ENCODE results near the gene SRCIN1.

The SRCIN1 gene

GRCh38 chr17:38585056-38585917, 20.5 kb downstream of the SRCIN1 start:
- in situ Hi-C loops (cut with HindIII; ENCODE audit: low sequenced_read_pairs), result no loop called here

DNA sequence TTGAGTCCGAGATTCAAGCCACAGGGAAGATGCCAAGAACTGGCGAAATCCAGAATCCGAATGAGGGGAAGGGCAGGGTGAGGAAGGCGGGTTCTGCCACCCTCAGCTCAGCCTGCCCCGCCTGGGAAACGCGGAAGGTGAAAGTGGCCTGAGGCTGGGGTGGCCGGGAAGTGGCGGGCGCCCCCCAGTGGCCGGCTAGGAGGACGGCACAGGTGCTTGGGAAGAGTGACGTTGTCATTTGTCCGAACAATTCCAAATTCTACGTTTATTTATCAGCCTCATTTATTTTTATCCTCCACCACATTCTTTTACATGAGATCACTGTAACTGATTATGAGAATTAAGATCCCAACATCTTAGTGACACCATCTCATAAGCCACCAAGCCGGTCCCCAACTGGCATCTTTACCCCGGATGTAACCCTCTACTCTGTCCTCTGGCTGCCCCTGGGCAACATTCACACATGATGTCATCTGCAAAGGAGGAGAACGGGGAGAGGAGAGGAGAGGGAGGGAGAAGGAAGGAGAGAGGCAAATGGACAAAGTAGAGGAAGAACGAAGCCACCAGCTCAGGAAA, 21.3 kb downstream of the SRCIN1 start:
- in situ Hi-C loops (cut with HindIII; ENCODE audit: low sequenced_read_pairs), result no loop called here

- in situ Hi-C loops (cut with HindIII; ENCODE audit: low sequenced_read_pairs), result no loop called here
Observed at GRCh38 chr17:38583828-38584349, 21.9 kb downstream of the SRCIN1 start.

GRCh38 chr17:38583176-38583575, 22.6 kb downstream of the SRCIN1 start:
- in situ Hi-C loops (cut with HindIII; ENCODE audit: low sequenced_read_pairs), result no loop called here

GRCh38 chr17:38582069-38582468, 23.7 kb downstream of the SRCIN1 start:
- in situ Hi-C loops (cut with HindIII; ENCODE audit: low sequenced_read_pairs), result no loop called here

DNA sequence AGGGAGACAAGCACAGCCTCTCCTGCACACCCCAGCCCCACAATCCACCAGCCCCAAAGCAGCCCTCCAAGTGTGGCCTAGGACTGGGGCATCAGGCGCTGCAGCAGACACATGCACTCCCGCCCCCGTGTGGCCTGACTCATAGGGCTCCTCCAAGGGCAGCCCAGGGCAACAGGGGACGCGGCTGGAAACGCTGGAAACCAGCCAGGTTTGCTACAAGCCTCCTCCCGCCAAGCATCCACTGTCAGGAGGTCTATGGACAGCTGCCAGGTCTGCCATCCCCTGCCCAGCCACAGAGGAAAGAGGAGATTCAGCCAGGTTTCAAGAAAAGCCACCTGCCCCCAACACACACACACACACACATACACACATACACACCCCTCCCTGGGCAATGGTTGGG, 25.8 kb downstream of the SRCIN1 start:
- in situ Hi-C loops (cut with HindIII; ENCODE audit: low sequenced_read_pairs), result no loop called here

DNA sequence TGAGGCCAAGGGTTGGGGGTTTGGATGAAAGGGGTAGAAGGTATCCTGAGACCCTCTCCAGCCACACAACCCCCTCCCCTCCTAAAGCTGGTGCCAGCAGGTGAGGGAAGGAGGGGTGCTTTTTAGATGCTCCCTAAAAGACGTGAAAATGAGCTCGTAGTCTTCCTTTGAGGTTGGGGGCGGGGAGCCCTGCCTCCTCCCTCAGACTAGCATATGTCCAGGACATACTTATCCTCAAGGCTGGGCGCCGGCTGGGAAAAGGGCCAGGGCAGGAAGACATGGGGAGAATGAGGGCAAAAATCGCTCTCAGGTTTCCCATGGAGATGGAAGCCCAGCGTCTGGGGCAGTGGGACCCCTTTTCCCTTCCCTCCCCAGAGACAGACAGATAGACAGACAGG, 26.7 kb downstream of the SRCIN1 start:
- in situ Hi-C loops (cut with HindIII; ENCODE audit: low sequenced_read_pairs), result no loop called here

DNA sequence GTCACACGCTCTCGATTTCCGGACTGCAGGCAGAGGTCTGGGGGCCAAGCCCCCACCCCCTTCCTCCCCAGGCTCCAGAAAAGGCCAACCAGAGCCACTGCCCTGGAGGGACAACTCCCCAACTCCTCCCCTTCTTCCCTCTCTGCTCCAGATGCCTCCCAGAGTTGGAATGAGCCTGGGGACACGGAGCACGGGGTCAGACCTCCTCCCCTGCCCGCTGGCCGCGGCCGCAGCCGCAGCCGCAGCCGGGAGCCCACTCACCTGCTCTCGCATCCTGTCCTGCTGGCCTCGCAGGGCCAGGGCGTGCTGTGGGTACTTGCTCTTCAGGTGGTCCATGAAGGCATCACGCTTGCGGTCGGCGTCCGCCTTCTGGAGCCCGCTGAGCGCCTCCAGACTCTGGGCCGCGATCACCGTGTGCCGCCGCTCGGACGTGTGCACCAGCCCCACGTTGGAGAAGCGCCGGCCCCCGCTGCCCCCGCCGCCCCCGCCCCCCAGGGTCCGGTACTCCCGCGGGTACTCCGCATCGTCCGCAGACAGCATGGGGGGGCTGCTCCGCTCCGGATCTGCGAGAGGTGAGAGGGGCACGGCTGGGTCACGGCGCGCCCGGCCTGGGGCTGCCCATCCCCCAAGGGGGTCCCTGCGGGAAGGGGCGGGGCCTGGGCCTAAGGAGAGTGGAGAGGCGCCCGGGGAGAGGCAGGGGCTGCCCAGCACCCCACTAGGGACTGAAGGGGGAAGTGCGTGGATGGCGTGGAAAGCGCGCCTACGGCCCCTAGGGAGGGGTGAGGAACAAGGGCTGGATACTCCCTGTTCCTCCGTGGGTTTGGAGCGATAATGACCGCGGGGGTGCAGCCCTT, 27.3 kb downstream of the SRCIN1 start:
- in situ Hi-C loops (cut with HindIII; ENCODE audit: low sequenced_read_pairs), result no loop called here

- in situ Hi-C loops (cut with HindIII; ENCODE audit: low sequenced_read_pairs), result no loop called here
Observed at GRCh38 chr17:38577645-38578173, 28.0 kb downstream of the SRCIN1 start.

DNA sequence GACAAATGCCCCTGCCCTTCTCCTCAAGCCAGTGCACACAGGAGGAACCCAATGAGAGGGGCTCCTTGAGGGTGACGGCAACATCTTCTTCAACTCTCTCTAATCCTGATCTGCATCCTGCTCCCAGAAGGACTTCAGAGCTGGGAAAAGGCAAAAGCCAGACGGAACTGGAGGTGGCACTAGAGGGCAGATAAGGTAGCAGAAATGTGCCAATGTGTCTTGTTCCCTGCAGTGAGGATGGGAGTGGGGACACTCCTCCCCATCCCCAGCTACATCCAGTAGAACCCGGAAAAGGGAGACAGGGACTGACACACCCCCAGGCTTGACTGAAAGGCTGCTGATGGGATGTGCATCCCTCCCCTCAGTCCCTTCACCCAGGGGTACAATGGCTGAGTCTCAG, 28.5 kb downstream of the SRCIN1 start:
- in situ Hi-C loops (cut with HindIII; ENCODE audit: low sequenced_read_pairs), result no loop called here

DNA sequence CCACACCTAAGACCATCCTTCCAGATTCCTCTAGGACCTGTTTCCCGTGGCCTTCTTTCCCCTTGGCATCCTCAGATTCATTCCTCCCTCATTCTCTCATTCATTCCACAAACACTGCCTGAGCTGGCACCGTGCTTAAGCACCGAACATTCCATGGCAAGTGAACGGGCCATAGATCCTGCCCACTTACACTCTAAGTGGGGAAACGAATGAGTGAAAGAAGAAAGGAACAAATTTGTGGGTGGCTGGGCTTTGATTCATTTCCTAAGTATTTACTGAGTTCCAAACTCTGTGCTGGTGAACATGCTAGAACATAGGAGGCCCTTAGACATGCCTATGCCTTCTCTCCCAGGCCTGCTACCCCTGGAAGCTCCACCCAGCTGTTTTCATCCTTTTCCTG, 30.0 kb downstream of the SRCIN1 start:
- in situ Hi-C loops (cut with HindIII; ENCODE audit: low sequenced_read_pairs), result no loop called here

DNA sequence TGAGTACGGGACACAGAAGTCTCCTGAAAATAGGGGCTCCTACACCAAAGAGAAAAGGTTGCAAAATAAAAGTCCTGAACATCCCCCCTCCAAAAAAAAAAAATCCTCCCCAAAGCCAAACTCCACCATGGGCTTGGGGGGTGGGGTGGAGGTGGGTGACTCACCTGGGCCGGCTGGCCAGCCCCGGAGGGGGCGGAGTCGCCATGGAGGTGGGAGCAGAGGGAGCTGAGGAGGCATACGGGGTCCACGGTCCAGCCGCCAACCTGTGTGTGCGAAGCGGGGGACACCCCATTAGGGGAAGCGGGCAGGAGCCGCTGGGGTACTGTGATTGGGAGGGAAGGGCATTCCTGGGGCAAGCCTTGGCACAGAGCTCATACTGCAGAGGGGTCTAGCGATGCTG, 31.0 kb downstream of the SRCIN1 start:
- in situ Hi-C loops (cut with HindIII; ENCODE audit: low sequenced_read_pairs), result no loop called here

GRCh38 chr17:38572669-38573365, 32.9 kb downstream of the SRCIN1 start:
- in situ Hi-C loops (cut with HindIII; ENCODE audit: low sequenced_read_pairs), result no loop called here

DNA sequence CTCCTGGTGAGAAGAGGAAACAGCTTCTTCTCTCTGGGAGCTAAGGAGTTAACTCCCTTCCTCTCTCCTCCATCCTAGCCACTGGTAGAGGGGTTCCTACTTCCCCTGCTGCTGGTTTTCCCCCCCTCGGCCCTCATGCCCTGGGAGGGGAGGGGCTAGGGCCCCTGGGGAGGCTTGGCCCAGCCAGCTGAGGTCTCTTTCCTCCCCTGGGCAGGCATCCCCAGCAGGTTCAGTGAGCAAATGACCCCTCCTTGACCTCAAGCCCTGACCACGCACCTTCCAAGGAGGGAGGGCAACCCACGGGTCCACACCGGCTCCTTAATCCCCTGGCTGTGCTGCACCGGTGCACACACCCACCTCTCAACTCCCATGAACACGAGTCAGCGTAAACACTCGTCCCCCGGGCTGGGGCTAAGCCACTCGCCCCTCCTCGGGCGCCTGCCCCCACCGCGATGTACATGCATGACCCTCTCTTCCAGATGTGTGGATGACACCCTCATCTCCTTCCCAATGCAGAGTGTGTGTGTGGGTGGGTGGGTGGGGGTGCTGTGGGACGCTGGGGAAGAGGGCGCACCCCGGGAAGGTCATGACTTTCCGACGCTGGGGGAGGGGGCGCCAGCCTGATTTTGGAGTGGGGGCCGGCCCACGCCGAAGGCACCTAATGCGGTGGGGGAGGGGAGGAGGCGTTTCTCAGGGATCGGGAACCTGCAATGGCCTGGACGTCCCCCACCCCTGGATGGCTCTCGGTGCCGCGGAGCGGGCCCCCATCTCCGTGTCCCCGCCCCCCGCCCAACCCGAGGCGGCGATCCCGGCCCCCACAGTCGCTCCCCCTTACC, 33.7 kb downstream of the SRCIN1 start:
- in situ Hi-C loops (cut with HindIII; ENCODE audit: low sequenced_read_pairs), result no loop called here

GRCh38 chr17:38569701-38570512, 35.8 kb downstream of the SRCIN1 start:
- in situ Hi-C loops (cut with HindIII; ENCODE audit: low sequenced_read_pairs), result no loop called here

DNA sequence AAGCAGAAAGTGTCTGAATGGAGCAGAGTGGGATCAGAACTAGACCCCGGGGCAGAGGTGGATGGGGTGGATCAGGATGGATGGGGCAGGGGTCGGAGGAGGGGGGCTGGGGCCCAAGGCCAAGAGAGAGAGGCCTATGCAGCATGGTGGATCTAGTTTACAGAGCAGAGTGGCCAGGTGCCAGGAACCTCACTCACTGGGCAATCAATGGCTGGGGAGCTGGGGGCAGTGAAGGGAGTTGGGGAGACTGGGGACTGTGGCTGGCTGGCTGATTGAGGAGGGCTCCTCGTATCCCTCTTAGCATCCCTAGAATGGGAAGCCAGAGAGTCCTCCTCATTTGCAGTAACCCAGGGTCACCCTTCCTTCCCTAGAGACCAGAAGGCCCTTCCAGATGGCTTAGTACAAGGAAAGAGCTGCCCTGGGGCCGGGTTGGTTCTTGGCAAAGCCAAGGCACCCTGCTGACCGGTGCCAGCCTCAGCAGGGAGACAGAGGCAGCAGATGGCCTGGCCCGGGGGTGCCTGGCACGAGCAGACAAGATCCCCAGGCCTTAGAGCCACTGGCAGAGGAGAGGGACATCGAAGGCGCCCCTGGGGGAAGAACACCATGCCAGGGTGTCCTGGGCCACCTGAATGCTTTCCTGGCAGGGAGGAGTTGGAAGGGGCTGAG, 36.8 kb downstream of the SRCIN1 start:
- in situ Hi-C loops (cut with HindIII; ENCODE audit: low sequenced_read_pairs), result no loop called here

DNA sequence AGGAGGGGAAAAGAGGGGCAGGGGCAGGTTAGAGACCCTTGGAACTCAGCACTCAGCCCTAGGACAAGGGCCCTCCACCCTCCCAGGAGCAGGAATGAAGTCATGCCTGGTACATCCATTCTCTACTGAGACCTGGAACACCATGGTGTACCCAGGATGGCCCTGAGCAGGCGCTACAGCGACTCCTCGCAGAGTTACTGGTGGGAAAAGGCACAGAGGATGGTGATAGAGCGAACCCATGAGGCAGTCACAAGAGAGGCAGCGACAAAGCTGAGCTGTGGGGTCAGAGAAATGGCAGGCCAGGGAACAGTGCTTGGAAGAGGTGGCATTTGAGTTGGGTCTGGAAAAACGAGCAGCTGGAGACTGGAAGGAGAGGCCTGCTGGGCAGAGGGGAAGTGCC, 37.5 kb downstream of the SRCIN1 start:
- in situ Hi-C loops (cut with HindIII; ENCODE audit: low sequenced_read_pairs), result no loop called here

GRCh38 chr17:38567350-38567749, 38.4 kb downstream of the SRCIN1 start:
- in situ Hi-C loops (cut with HindIII; ENCODE audit: low sequenced_read_pairs), result no loop called here
